HepG2 (cell line): Measurements from ENCODE around the gene LCE1B.

Experiments used
- BHLHE40 ChIP-seq: IDR thresholded peaks from 2 replicates; pipeline ENCODE4 v1.6.1; 2011; ENCODE audit warnings: low read length, improper control_type of control experiment
- CTCF ChIP-seq: sonication (generic); formaldehyde crosslinking; IDR thresholded peaks from 2 replicates; pipeline ENCODE4 v1.5.0; 2020; ENCODE audit warnings: mild to moderate bottlenecking, missing genetic modification reagents, moderate library complexity
- EP300 ChIP-seq, 3 experiments: sonication (generic) in 1 of 3; formaldehyde crosslinking in 1 of 3; IDR thresholded peaks; 2 replicates each; pipeline versions ENCODE4 v1.5.1 to v1.6.1; 2011 to 2020; ENCODE audit warnings: low read depth in 2 of 3, low read length in 2 of 3, borderline replicate concordance in 1 of 3, improper control_type of control experiment in 1 of 3, mild to moderate bottlenecking in 1 of 3, missing genetic modification reagents in 1 of 3, moderate library complexity in 1 of 3
- MTA1 ChIP-seq: sonication (generic); formaldehyde crosslinking; IDR thresholded peaks from 2 replicates; pipeline ENCODE4 v1.4.0; 2020; ENCODE audit warnings: missing genetic modification reagents, mild to moderate bottlenecking, borderline replicate concordance
- POLR2AphosphoS5 ChIP-seq: IDR thresholded peaks from 2 replicates; pipeline ENCODE4 v1.6.1; 2012; ENCODE audit warnings: low read depth, low read length
- REST ChIP-seq, 2 experiments: IDR thresholded peaks; 2 replicates each; pipeline ENCODE4 v1.6.1; 2011 to 2012; ENCODE audit warnings: low read length in 2 of 2, borderline replicate concordance in 1 of 2, low read depth in 1 of 2, mild to moderate bottlenecking in 1 of 2, moderate library complexity in 1 of 2
- ZFX ChIP-seq: sonication (generic); formaldehyde crosslinking; IDR thresholded peaks from 2 replicates; pipeline ENCODE4 v1.4.0; 2020; ENCODE audit warnings: mild to moderate bottlenecking, low read depth, missing genetic modification reagents, moderate library complexity
- ZNF543 ChIP-seq: sonication (generic); formaldehyde crosslinking; IDR thresholded peaks from 2 replicates; pipeline ENCODE4 v1.4.0; 2020; ENCODE audit warnings: mild to moderate bottlenecking, missing genetic modification reagents
- ZNF747 ChIP-seq: sonication (generic); formaldehyde crosslinking; IDR thresholded peaks from 2 replicates; pipeline ENCODE4 v1.8.1; 2023; ENCODE audit warnings: missing genetic modification reagents, mild to moderate bottlenecking, borderline replicate concordance
- ZNF782 ChIP-seq: sonication (generic); formaldehyde crosslinking; IDR thresholded peaks from 2 replicates; pipeline ENCODE4 v1.4.0; 2020; ENCODE audit warnings: missing genetic modification reagents, mild to moderate bottlenecking, borderline replicate concordance
- ZNF792 ChIP-seq: IDR thresholded peaks from 2 replicates; pipeline ENCODE4 v1.6.1; 2016

GRCh38 chr1:152811050-152811449 lies 721 bp upstream of the LCE1B start:
- no peak for TF ChIP-seq ZFX (CRISPR knock-in tag)
- TF ChIP-seq POLR2AphosphoS5 = no peak
- TF ChIP-seq ZNF543 (CRISPR knock-in tag) = no peak
- no peak for TF ChIP-seq BHLHE40
- no peak for TF ChIP-seq MTA1 (CRISPR knock-in tag)
- no peak for TF ChIP-seq ZNF782 (CRISPR knock-in tag)
- no peak for TF ChIP-seq ZNF747 (CRISPR knock-in tag)
- no peak for TF ChIP-seq ZNF792
- TF ChIP-seq REST (IDR thresholded peaks at IDR 0.05; ENCODE audit: borderline replicate concordance in 1 of 2, low read depth in 1 of 2, low read length in 2 of 2) = no peak
- TF ChIP-seq EP300 (IDR thresholded peaks at IDR 0.05; ENCODE audit: low read depth in 2 of 2, low read length in 2 of 2) = no peak
- TF ChIP-seq EP300 (CRISPR knock-in tag; IDR thresholded peaks at IDR 0.05; ENCODE audit: borderline replicate concordance) = no peak
- no peak for TF ChIP-seq CTCF (CRISPR knock-in tag)
